Melanocyte of skin (primary cell): ENCODE results near the gene KLC1. TPM values are rescaled to one million over a fixed set of nuclear protein-coding genes. Genes with fewer than 3 reads are reported as not detected.

Experiments used
- small RNA-seq, 2 donors: library from RNA; depleted of rRNA; stranded (forward); fragments of <200 nt; gene quantifications; one replicate each; pipeline ENCODE3, GENCODE V24; 2012
- total RNA-seq, 2 donors: library from RNA; depleted of rRNA; stranded (reverse); fragments of >200 nt; gene quantifications; 2 replicates each; pipeline ENCODE4 v1.2.3, GENCODE V29; 2012

Gene KLC1
- 100 to 1,000 TPM; 122 to 137 TPM for total RNA-seq

GRCh38 chr14:103628684-103629502 lies at the start of gene KLC1:
Gene KLC1, plus strand, starts transcription at chr14:103629211. Its CDS starts 25,354 bp downstream, at chr14:103654565.

GRCh38 chr14:103715052-103716000 lies 86.3 kb downstream of the KLC1 start, which contains the start of the genes XRCC3 and ZFYVE21:
Gene XRCC3, minus strand, starts transcription at chr14:103715451. Its CDS starts 4,364 bp downstream, at chr14:103711087.
Gene ZFYVE21, plus strand, starts transcription at chr14:103715810. Its CDS starts 32 bp downstream, at chr14:103715842.

Small RNAs within 50 kb of the gene (small RNA-seq; reads per million reads assigned to genes)
- 0 reads per million in 2 donors for gene RF00019

Other genes starting within 250 kb of the KLC1 start
- gene MARK3, start 243.8 kb upstream of the KLC1 start, total RNA-seq = 10 to 100 TPM; 74.7 to 88.9 TPM
- gene CKB, start 106.4 kb upstream of the KLC1 start, total RNA-seq = 1 to 10 TPM; 4.1 to 5.7 TPM
- gene TRMT61A, start 100.0 kb upstream of the KLC1 start, total RNA-seq = 10 to 100 TPM in 1 of 2 donors, 1 to 10 TPM in 1; 7.2 to 12.0 TPM
- gene BAG5, start 66.6 kb upstream of the KLC1 start, total RNA-seq = 10 to 100 TPM; 18.9 to 31.6 TPM
- gene COA8, start 66.3 kb upstream of the KLC1 start, total RNA-seq = 10 to 100 TPM; 10.7 to 16.7 TPM
- gene XRCC3, start 86.2 kb downstream of the KLC1 start, total RNA-seq = 10 to 100 TPM; 18.9 to 38.3 TPM
- 10 to 100 TPM; 35.8 to 46.3 TPM for gene ZFYVE21, start 86.6 kb downstream of the KLC1 start, total RNA-seq
- 1 to 10 TPM; 2.0 to 3.1 TPM for gene PPP1R13B, start 218.4 kb downstream of the KLC1 start, total RNA-seq